DOHH2 (cell line): Measurements from ENCODE around the gene TMEM30A.

ENCODE experiments used
- H3F3A ChIP-seq: fragments of 200-600 bp; sonication (generic), shearing (Covaris generic); 2 replicates; pipeline ENCODE4 v1.6.0; 2016; ENCODE audit warnings: antibody characterized with exemption, mild to moderate bottlenecking; ENCODE audit not compliant: control insufficient read depth, insufficient read depth
- H3K27ac ChIP-seq: fragments of 200-600 bp; sonication (generic); 2 replicates; pipeline ENCODE4 v1.5.1; 2014; ENCODE audit warnings: low read depth, mild to moderate bottlenecking, low read length, moderate library complexity
- H3K27me3 ChIP-seq: fragments of 200-600 bp; sonication (generic); 2 replicates; pipeline ENCODE4 v1.6.1; 2014; ENCODE audit warnings: mild to moderate bottlenecking, low read length, mixed read lengths; ENCODE audit not compliant: control insufficient read depth
- H3K36me3 ChIP-seq: fragments of 200-600 bp; sonication (generic); 2 replicates; pipeline ENCODE4 v1.6.1; 2014; ENCODE audit warnings: mild to moderate bottlenecking, low read length, moderate library complexity, mixed read lengths; ENCODE audit not compliant: control insufficient read depth
- H3K4me1 ChIP-seq: fragments of 200-600 bp; sonication (generic); 2 replicates; pipeline ENCODE4 v1.6.1; 2014; ENCODE audit warnings: mild to moderate bottlenecking, low read length, mixed read lengths; ENCODE audit not compliant: control insufficient read depth
- H3K4me2 ChIP-seq: fragments of 200-600 bp; sonication (generic); 2 replicates; pipeline ENCODE4 v1.6.0; 2014; ENCODE audit warnings: mild to moderate bottlenecking, low read length, moderate library complexity
- H3K4me3 ChIP-seq: fragments of 200-600 bp; sonication (generic); 2 replicates; pipeline ENCODE4 v1.5.1; 2014; ENCODE audit warnings: mild to moderate bottlenecking, low read length, mixed read lengths
- H3K79me2 ChIP-seq: fragments of 200-600 bp; sonication (generic); 2 replicates; pipeline ENCODE4 v1.6.1; 2014; ENCODE audit warnings: mild to moderate bottlenecking, low read length, mixed read lengths; ENCODE audit not compliant: control insufficient read depth
- H3K9me2 ChIP-seq: fragments of 200-600 bp; sonication (generic); replicated peaks from 2 replicates; pipeline ENCODE4 v1.6.1; 2014; ENCODE audit warnings: mild to moderate bottlenecking, low read length, mixed read lengths; ENCODE audit not compliant: control insufficient read depth
- H3K9me3 ChIP-seq: fragments of 200-600 bp; sonication (generic); 2 replicates; pipeline ENCODE4 v1.6.1; 2014; ENCODE audit warnings: antibody characterized with exemption, low read length, mixed read lengths; ENCODE audit not compliant: control insufficient read depth, insufficient read depth
- H4K20me1 ChIP-seq: fragments of 200-600 bp; sonication (generic); 2 replicates; pipeline ENCODE4 v1.6.0; 2014; ENCODE audit warnings: low read depth, mild to moderate bottlenecking, antibody characterized with exemption, low read length, moderate library complexity; ENCODE audit not compliant: control insufficient read depth, insufficient read depth
- CTCF ChIP-seq: fragments of 200-600 bp; sonication (generic); IDR thresholded peaks from one replicate; pipeline ENCODE4 v1.5.1; 2014; ENCODE audit warnings: antibody characterized with exemption, mild to moderate bottlenecking, low read depth, low read length; ENCODE audit not compliant: poor library complexity, severe bottlenecking
- EZH2phosphoT487 ChIP-seq: fragments of 200-600 bp; sonication (generic); IDR thresholded peaks from 2 replicates; pipeline ENCODE4 v1.6.1; 2017; ENCODE audit warnings: borderline replicate concordance, mild to moderate bottlenecking, antibody characterized with exemption, low read length, moderate library complexity, mixed read lengths

The TMEM30A gene

DNA sequence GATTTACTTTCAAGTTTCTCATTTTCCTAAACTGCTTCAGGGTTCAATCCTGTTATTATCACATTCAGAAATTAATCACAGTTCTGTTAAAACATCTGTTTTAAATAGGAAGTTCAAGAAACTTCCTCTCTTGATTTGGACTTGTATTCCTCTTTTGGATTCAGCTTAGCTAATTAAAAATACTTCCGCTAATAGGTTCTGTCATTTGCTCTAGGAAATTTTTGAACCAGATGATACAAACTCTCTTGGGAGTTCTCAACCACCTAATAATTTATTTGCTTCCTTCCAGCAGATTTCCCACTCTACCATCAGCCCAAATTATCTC lies 15.9 kb upstream of the TMEM30A start:
- no peaks in the 10 kb centered on the region for H3K9me3 ChIP-seq
- H3K4me3 ChIP-seq = no peak overlapping the region
- TF ChIP-seq CTCF (no peak), EZH2phosphoT487 (no peak)
- H3K9me2 ChIP-seq = no peaks in the 10 kb centered on the region
- H3F3A ChIP-seq = no peaks in the 10 kb centered on the region; the same call in 1 of the 2 replicates
- H3K4me1 ChIP-seq = peaks cover 7% of the 10 kb centered on the region
- H3K27ac ChIP-seq = no peak overlapping the region
- no peak overlapping the region for H3K4me2 ChIP-seq
- H3K27me3 ChIP-seq = 0 out of 2 replicates have a peak, but pooled peaks cover 2% of the 10 kb centered on the region
- no peaks in the 10 kb centered on the region for H3K36me3 ChIP-seq
- H3K79me2 ChIP-seq = no peaks in the 10 kb centered on the region
- H4K20me1 ChIP-seq = no peaks in the 10 kb centered on the region

DNA sequence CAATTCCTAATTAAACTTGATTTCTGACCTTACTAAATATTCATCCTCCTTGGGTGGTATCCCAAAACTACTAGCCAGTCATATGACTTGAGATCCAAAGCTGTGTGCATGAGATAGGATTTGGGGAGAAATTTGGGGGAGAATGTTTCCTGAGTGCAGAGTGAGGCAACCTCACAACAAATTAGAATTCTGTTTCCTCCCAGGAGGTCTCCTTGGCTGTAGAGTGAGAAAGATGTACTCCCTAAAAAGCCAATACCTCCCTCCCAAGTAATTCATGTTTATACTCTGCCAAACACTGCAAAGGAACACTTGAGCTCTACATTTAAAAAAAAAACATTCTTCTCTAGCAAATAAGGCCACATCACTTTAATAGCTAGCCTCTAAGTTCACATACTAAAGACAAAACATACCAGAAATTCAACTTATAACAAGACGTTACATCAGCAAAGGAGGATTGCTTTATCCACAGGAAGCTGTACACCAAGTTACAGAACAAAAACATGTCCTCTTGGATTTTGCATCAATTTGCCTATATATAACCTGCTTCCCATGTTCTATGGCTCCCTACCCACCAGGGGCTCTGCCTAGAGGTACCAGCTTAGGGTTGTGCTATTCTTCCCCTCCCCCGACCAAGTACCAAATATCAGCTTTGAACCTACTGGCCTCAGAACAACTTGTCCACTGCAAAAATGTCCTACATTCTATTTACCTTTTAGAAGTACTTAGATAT lies 15.4 kb upstream of the TMEM30A start:
- no peaks in the 10 kb centered on the region for H3K9me3 ChIP-seq
- no peaks in the 10 kb centered on the region for H3K9me2 ChIP-seq
- no peaks in the 10 kb centered on the region for H3K27me3 ChIP-seq
- no peak for TF ChIP-seq CTCF
- TF ChIP-seq EZH2phosphoT487 = no peak
- no peak overlapping the region for H3K27ac ChIP-seq
- no peak overlapping the region for H3K4me3 ChIP-seq
- H3K79me2 ChIP-seq = no peaks in the 10 kb centered on the region
- H3K36me3 ChIP-seq = no peaks in the 10 kb centered on the region
- H3F3A ChIP-seq = no peaks in the 10 kb centered on the region; the same call in 1 of the 2 replicates
- no peaks in the 10 kb centered on the region for H4K20me1 ChIP-seq
- H3K4me2 ChIP-seq = no peak overlapping the region
- peaks cover 7% of the 10 kb centered on the region for H3K4me1 ChIP-seq

DNA sequence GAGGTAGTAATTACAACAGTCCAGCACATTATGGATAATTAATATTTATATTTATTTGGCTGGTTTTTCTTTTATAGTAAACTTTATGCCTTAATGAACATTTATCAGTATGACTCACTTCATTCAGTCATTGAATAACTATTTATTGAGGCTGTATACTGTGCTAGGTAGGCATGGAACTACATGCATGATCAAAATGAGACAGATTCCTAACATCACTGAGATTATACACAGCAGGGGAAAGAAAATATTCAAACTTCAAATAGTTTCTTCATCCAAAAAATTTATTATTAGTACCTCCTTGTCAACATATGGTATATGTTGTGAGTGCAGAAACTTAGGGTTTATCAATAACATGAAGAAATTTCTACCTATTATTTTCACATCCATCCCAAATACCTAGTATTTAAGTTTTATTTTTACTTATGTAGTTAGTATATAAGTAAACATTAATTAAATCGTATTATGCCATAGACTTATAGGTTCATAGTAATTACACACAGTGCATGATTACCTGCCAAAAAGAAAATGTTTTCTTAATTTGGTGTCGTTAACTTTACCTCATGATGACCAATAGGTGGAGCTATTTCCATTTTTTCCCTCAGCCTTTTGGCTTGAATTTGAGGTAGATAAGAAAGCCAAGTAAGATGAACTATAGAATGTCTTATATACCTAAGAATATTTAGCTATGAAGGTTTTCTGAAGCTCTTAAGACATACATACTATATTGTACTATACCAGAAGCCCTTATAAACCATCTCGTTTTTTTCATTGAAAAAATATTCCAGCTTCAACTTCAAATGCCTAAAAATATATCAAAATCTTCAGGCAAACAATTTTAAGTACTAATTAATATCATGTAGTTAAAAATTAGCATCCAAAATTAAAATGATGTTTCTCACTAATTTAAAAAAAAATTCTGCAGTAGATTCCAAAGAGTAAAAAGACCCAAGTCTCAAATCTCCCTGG lies 12.5 kb upstream of the TMEM30A start:
- H3K4me1 ChIP-seq = peaks cover 7% of the 10 kb centered on the region
- no peaks in the 10 kb centered on the region for H3K9me3 ChIP-seq
- TF ChIP-seq CTCF = peak; percentile 69
- no peak for TF ChIP-seq EZH2phosphoT487
- H3K27me3 ChIP-seq = no peaks in the 10 kb centered on the region
- no peaks in the 10 kb centered on the region for H3K36me3 ChIP-seq
- H3F3A ChIP-seq = peaks cover 2% of the 10 kb centered on the region; the same call in 1 of the 2 replicates
- no peak overlapping the region for H3K27ac ChIP-seq
- no peaks in the 10 kb centered on the region for H3K9me2 ChIP-seq
- H4K20me1 ChIP-seq = no peaks in the 10 kb centered on the region
- no peaks in the 10 kb centered on the region for H3K79me2 ChIP-seq
- H3K4me3 ChIP-seq = no peak overlapping the region
- H3K4me2 ChIP-seq = no peak overlapping the region
